ENCODE measurements around the gene RALGPS1. TPM values are rescaled to one million over a fixed set of nuclear protein-coding genes. Genes with fewer than 3 reads are reported as not detected.

The RALGPS1 gene
- polyA plus RNA-seq, 1 of the 3 experiments (the other 2 are of a cell fraction): 3.9 TPM

DNA sequence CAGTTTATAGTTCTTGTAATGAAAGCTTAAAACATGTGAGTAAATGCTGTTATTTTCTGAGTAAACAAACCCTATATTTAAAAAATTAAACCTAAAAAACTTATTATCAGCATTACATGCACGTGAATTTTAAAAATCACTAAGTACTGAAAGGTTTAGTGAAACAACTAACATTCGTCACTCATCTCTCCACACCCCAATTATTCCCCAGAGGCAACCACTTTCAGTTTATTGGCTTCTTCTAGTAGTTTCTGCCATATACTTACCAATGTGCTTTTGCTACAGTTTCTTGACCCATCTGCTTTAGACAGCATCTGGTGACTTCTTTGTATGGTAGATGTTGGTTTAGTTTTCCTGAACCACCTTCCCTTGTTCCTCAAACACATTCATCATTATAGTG is 149.8 kb downstream of the RALGPS1 start (continued):
- TF ChIP-seq, protein P1, sequence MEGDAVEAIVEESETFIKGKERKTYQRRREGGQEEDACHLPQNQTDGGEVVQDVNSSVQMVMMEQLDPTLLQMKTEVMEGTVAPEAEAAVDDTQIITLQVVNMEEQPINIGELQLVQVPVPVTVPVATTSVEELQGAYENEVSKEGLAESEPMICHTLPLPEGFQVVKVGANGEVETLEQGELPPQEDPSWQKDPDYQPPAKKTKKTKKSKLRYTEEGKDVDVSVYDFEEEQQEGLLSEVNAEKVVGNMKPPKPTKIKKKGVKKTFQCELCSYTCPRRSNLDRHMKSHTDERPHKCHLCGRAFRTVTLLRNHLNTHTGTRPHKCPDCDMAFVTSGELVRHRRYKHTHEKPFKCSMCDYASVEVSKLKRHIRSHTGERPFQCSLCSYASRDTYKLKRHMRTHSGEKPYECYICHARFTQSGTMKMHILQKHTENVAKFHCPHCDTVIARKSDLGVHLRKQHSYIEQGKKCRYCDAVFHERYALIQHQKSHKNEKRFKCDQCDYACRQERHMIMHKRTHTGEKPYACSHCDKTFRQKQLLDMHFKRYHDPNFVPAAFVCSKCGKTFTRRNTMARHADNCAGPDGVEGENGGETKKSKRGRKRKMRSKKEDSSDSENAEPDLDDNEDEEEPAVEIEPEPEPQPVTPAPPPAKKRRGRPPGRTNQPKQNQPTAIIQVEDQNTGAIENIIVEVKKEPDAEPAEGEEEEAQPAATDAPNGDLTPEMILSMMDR (IDR thresholded peaks at IDR 0.05): no peak
- TF ChIP-seq, protein P2, sequence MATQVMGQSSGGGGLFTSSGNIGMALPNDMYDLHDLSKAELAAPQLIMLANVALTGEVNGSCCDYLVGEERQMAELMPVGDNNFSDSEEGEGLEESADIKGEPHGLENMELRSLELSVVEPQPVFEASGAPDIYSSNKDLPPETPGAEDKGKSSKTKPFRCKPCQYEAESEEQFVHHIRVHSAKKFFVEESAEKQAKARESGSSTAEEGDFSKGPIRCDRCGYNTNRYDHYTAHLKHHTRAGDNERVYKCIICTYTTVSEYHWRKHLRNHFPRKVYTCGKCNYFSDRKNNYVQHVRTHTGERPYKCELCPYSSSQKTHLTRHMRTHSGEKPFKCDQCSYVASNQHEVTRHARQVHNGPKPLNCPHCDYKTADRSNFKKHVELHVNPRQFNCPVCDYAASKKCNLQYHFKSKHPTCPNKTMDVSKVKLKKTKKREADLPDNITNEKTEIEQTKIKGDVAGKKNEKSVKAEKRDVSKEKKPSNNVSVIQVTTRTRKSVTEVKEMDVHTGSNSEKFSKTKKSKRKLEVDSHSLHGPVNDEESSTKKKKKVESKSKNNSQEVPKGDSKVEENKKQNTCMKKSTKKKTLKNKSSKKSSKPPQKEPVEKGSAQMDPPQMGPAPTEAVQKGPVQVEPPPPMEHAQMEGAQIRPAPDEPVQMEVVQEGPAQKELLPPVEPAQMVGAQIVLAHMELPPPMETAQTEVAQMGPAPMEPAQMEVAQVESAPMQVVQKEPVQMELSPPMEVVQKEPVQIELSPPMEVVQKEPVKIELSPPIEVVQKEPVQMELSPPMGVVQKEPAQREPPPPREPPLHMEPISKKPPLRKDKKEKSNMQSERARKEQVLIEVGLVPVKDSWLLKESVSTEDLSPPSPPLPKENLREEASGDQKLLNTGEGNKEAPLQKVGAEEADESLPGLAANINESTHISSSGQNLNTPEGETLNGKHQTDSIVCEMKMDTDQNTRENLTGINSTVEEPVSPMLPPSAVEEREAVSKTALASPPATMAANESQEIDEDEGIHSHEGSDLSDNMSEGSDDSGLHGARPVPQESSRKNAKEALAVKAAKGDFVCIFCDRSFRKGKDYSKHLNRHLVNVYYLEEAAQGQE (IDR thresholded peaks at IDR 0.05; ENCODE audit: low read depth, low read length): no peak
- TF ChIP-seq, protein P3, sequence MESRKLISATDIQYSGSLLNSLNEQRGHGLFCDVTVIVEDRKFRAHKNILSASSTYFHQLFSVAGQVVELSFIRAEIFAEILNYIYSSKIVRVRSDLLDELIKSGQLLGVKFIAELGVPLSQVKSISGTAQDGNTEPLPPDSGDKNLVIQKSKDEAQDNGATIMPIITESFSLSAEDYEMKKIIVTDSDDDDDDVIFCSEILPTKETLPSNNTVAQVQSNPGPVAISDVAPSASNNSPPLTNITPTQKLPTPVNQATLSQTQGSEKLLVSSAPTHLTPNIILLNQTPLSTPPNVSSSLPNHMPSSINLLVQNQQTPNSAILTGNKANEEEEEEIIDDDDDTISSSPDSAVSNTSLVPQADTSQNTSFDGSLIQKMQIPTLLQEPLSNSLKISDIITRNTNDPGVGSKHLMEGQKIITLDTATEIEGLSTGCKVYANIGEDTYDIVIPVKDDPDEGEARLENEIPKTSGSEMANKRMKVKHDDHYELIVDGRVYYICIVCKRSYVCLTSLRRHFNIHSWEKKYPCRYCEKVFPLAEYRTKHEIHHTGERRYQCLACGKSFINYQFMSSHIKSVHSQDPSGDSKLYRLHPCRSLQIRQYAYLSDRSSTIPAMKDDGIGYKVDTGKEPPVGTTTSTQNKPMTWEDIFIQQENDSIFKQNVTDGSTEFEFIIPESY (IDR thresholded peaks at IDR 0.05; ENCODE audit: borderline replicate concordance, low read depth): no peak

DNA sequence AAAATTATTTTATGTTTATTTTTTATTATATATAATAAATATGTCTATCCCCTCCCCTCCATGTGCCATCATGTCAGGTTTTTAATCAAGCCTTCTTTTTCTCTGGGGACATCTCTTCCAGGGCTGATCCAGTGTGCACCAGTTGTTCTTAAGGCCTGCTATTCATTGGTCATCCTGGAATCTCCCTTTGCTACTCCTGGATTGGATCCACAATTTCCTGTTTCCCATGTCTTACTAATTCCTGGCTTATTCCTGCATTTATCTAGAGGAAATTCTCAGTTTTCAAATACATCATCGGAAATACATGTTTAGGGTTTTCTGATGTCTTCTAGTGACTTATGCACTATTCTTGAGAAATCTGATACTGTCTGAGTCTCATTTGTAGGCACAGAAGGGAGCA is 151.0 kb downstream of the RALGPS1 start:
- CTCF ChIA-PET: no interaction called here
- Histone ChIP-seq H3K9me3 (no peaks in the 10 kb centered on the region), H4K20me1 (ENCODE audit: insufficient read depth) (no peaks in the 10 kb centered on the region), H3K9ac (no peak overlapping the region), H3K27ac (ENCODE audit: low read depth in 2 of 2, low read length in 1 of 2) (no peak overlapping the region), H3K4me3 (ENCODE audit: low read depth in 2 of 2, low read length in 1 of 2) (no peak overlapping the region), H3K4me2 (no peak overlapping the region), H3F3A (replicated peaks; ENCODE audit: insufficient read depth) (no peaks in the 10 kb centered on the region), H2AFZ (ENCODE audit: low read depth) (no peak overlapping the region; the same call in 1 of the 2 replicates), H3K36me3 (replicated peaks in 1 of 2; ENCODE audit: control insufficient read depth in 1 of 2, insufficient read depth in 2 of 2, low read length in 1 of 2) (no peaks in the 10 kb centered on the region), H3K4me1 (ENCODE audit: control insufficient read depth in 1 of 2, insufficient read depth in 2 of 2, low read depth in 1 of 2, low read length in 1 of 2) (no peaks in the 10 kb centered on the region), H3K79me2 (ENCODE audit: insufficient read depth) (no peaks in the 10 kb centered on the region), H3K27me3 (ENCODE audit: insufficient read depth) (no peaks in the 10 kb centered on the region), H3K9me2 (no peaks in the 10 kb centered on the region)
- 69% methylated on average over 1 of the region's 1 CpG for WGBS (ENCODE audit: low lambda C conversion rate)
- POLR2A ChIA-PET: no interaction called here
- TF ChIP-seq, protein P4, sequence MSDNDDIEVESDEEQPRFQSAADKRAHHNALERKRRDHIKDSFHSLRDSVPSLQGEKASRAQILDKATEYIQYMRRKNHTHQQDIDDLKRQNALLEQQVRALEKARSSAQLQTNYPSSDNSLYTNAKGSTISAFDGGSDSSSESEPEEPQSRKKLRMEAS (IDR thresholded peaks at IDR 0.05; ENCODE audit: low read depth): no peak
- TF ChIP-seq NFIC (IDR thresholded peaks at IDR 0.05; ENCODE audit: borderline replicate concordance) (no peak), EZH2phosphoT487 (IDR thresholded peaks at IDR 0.05; ENCODE audit: borderline replicate concordance, low read depth) (no peak), RAD21 (IDR thresholded peaks at IDR 0.05; ENCODE audit: low read length) (no peak), GATA2 (CRISPR knock-in tag; IDR thresholded peaks at IDR 0.05) (no peak), SMC3 (IDR thresholded peaks at IDR 0.05; ENCODE audit: low read depth, low read length) (no peak), POLR2AphosphoS5 (IDR thresholded peaks at IDR 0.05; ENCODE audit: low read depth, low read length) (no peak), RCOR1 (IDR thresholded peaks at IDR 0.05; ENCODE audit: low read length) (no peak), NRF1 (IDR thresholded peaks at IDR 0.05; ENCODE audit: low read depth, low read length) (no peak), YY1 (IDR thresholded peaks at IDR 0.05; ENCODE audit: low read depth) (no peak), TAF1 (IDR thresholded peaks at IDR 0.05; ENCODE audit: borderline replicate concordance, low read depth, low read length) (no peak), TCF12 (IDR thresholded peaks at IDR 0.05) (no peak)
- TF ChIP-seq, protein P5, sequence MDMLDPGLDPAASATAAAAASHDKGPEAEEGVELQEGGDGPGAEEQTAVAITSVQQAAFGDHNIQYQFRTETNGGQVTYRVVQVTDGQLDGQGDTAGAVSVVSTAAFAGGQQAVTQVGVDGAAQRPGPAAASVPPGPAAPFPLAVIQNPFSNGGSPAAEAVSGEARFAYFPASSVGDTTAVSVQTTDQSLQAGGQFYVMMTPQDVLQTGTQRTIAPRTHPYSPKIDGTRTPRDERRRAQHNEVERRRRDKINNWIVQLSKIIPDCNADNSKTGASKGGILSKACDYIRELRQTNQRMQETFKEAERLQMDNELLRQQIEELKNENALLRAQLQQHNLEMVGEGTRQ (IDR thresholded peaks at IDR 0.05; ENCODE audit: borderline replicate concordance, low read depth, low read length): no peak
- TF ChIP-seq, protein P6, sequence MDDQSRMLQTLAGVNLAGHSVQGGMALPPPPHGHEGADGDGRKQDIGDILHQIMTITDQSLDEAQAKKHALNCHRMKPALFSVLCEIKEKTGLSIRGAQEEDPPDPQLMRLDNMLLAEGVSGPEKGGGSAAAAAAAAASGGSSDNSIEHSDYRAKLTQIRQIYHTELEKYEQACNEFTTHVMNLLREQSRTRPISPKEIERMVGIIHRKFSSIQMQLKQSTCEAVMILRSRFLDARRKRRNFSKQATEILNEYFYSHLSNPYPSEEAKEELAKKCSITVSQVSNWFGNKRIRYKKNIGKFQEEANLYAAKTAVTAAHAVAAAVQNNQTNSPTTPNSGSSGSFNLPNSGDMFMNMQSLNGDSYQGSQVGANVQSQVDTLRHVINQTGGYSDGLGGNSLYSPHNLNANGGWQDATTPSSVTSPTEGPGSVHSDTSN (IDR thresholded peaks at IDR 0.05): no peak
- no peak for DNase-seq
